HEK293T (cell line): ENCODE data around the gene FSTL4.
A peak's percentile ranks its signal among the peaks of the same experiment; 100 is the strongest.

ENCODE experiments used
- CTCF ChIA-PET: fragments of 350-600 bp; formaldehyde crosslinking; extraction: SDS; loops from one replicate; lab custom pipeline; 2021; ENCODE audit warnings: antibody characterized with exemption, inconsistent platforms; lab: Yijun Ruan, JAX
- POLR2A ChIA-PET: fragments of 350-600 bp; formaldehyde crosslinking; extraction: SDS; loops from one replicate; lab custom pipeline; 2020; ENCODE audit warnings: antibody characterized with exemption, inconsistent platforms; lab: Yijun Ruan, JAX
- DNase-seq: peaks from one replicate; pipeline ENCODE4 v3.0.0; 2012; ENCODE audit warnings: mixed read lengths; ENCODE audit errors: extremely low spot score
- ARNT ChIP-seq: fragments of 450-650 bp; IDR thresholded peaks from 2 replicates; pipeline ENCODE4 v1.6.1; 2017; ENCODE audit warnings: mild to moderate bottlenecking
- BHLHE40 ChIP-seq: fragments of 450-650 bp; IDR thresholded peaks from 2 replicates; pipeline ENCODE4 v1.6.1; 2016; ENCODE audit warnings: mild to moderate bottlenecking, moderate library complexity, borderline replicate concordance
- CTBP1 ChIP-seq: fragments of 450-650 bp; IDR thresholded peaks from 2 replicates; pipeline ENCODE4 v1.6.1; 2016; ENCODE audit warnings: borderline replicate concordance
- ELF4 ChIP-seq: fragments of 450-650 bp; IDR thresholded peaks from 2 replicates; pipeline ENCODE4 v1.6.1; 2017; ENCODE audit warnings: antibody characterized with exemption
- FOXA1 ChIP-seq: fragments of 450-650 bp; IDR thresholded peaks from 2 replicates; pipeline ENCODE4 v1.6.1; 2016; ENCODE audit warnings: mild to moderate bottlenecking
- FOXK2 ChIP-seq: fragments of 450-650 bp; IDR thresholded peaks from 2 replicates; pipeline ENCODE4 v1.6.1; 2016; ENCODE audit warnings: mild to moderate bottlenecking
- FOXM1 ChIP-seq: fragments of 450-650 bp; IDR thresholded peaks from 2 replicates; pipeline ENCODE4 v1.6.1; 2017; ENCODE audit warnings: mild to moderate bottlenecking, borderline replicate concordance
- HDGF ChIP-seq: fragments of 450-650 bp; IDR thresholded peaks from 2 replicates; pipeline ENCODE4 v1.6.1; 2017; ENCODE audit warnings: antibody characterized with exemption, borderline replicate concordance
- L3MBTL2 ChIP-seq: fragments of 450-650 bp; conservative IDR thresholded peaks from 2 replicates; pipeline ENCODE4 v1.6.1; 2016; ENCODE audit warnings: mild to moderate bottlenecking
- LEF1 ChIP-seq: fragments of 450-650 bp; IDR thresholded peaks from 2 replicates; pipeline ENCODE4 v1.6.1; 2017; ENCODE audit warnings: mild to moderate bottlenecking, borderline replicate concordance
- NFRKB ChIP-seq: fragments of 450-650 bp; IDR thresholded peaks from 2 replicates; pipeline ENCODE4 v1.6.1; 2016; ENCODE audit warnings: mild to moderate bottlenecking, moderate library complexity
- PKNOX1 ChIP-seq: fragments of 450-650 bp; IDR thresholded peaks from 2 replicates; pipeline ENCODE4 v1.6.1; 2016
- SP1 ChIP-seq: fragments of 450-650 bp; IDR thresholded peaks from 2 replicates; pipeline ENCODE4 v1.6.1; 2017
- SUZ12 ChIP-seq: fragments of 450-650 bp; IDR thresholded peaks from 2 replicates; pipeline ENCODE4 v1.6.1; 2016; ENCODE audit warnings: mild to moderate bottlenecking
- TARDBP ChIP-seq: fragments of 450-650 bp; IDR thresholded peaks from 2 replicates; pipeline ENCODE4 v1.6.1; 2016
- ZNF384 ChIP-seq: fragments of 450-650 bp; IDR thresholded peaks from 2 replicates; pipeline ENCODE4 v1.6.1; 2016

Gene FSTL4

GRCh38 chr5:133627180-133627579 lies 14.8 kb upstream of the FSTL4 start:
- CTCF ChIA-PET: no interaction called here
- DNase-seq: no peak
- POLR2A ChIA-PET: no interaction called here
- no peak for TF ChIP-seq FOXM1
- no peak for TF ChIP-seq ZNF384
- TF ChIP-seq CTBP1: no peak
- TF ChIP-seq SP1: no peak
- no peak for TF ChIP-seq HDGF
- TF ChIP-seq L3MBTL2: no peak

GRCh38 chr5:133624316-133624715 lies 12.0 kb upstream of the FSTL4 start:
- ChIA-PET CTCF (no interaction called here), POLR2A (no interaction called here)
- TF ChIP-seq FOXM1: no peak
- no peak for DNase-seq

GRCh38 chr5:133618141-133618540 lies 5.8 kb upstream of the FSTL4 start:
- CTCF ChIA-PET: no interaction called here
- POLR2A ChIA-PET: no interaction called here
- TF ChIP-seq HDGF (no peak), NFRKB (no peak), CTBP1 (no peak), LEF1 (no peak), ZNF384 (no peak), PKNOX1 (no peak), TARDBP (no peak), SP1 (no peak), ELF4 (no peak), FOXA1 (no peak), BHLHE40 (no peak), FOXM1 (no peak), L3MBTL2 (no peak), SUZ12 (no peak)
- no peak for DNase-seq

GRCh38 chr5:133613743-133614142 lies 1.4 kb upstream of the FSTL4 start:
- DNase-seq: no peak
- POLR2A ChIA-PET: no interaction called here
- no peak for TF ChIP-seq TARDBP
- no peak for TF ChIP-seq L3MBTL2
- TF ChIP-seq CTBP1: no peak
- TF ChIP-seq ZNF384: no peak
- TF ChIP-seq HDGF: no peak
- no peak for TF ChIP-seq LEF1
- TF ChIP-seq BHLHE40: no peak
- TF ChIP-seq FOXK2: no peak
- TF ChIP-seq FOXA1: no peak
- no peak for TF ChIP-seq ELF4
- TF ChIP-seq SP1: no peak
- TF ChIP-seq FOXM1: no peak
- TF ChIP-seq PKNOX1: no peak
- CTCF ChIA-PET: interaction anchor here (1.9 kb wide), 1 partner anchor 190 kb away, joined by 4 read pairs; no protein-coding TSS in a partner anchor

GRCh38 chr5:133613184-133613583 lies 843 bp upstream of the FSTL4 start:
- ChIA-PET CTCF (interaction anchor here (1.9 kb wide), 1 partner anchor 190 kb away, joined by 4 read pairs; no protein-coding TSS in a partner anchor), POLR2A (no interaction called here)
- DNase-seq: no peak
- no peak for TF ChIP-seq SP1
- no peak for TF ChIP-seq ARNT
- no peak for TF ChIP-seq BHLHE40
- TF ChIP-seq TARDBP: no peak
- TF ChIP-seq FOXA1: no peak
- TF ChIP-seq ZNF384: no peak
- TF ChIP-seq FOXK2: no peak

GRCh38 chr5:133611357-133612248 lies 738 bp downstream of the FSTL4 start:
- ChIA-PET CTCF (interaction anchor here (0.6 to 1.9 kb wide), 5 partner anchors 105 to 385 kb away, joined by 3 to 5 read pairs (median 3); no protein-coding TSS in a partner anchor), POLR2A (no interaction called here)
- DNase-seq: peak; percentile 20
- no peak for TF ChIP-seq ELF4
- TF ChIP-seq CTBP1: no peak
- TF ChIP-seq FOXM1: no peak
- TF ChIP-seq PKNOX1: no peak
- no peak for TF ChIP-seq NFRKB
- TF ChIP-seq SUZ12: no peak
- TF ChIP-seq ZNF384: no peak
- no peak for TF ChIP-seq FOXK2
